Uterine smooth muscle cell (primary cell): Measurements from ENCODE around the gene IFNA10. TPM values are rescaled to one million over a fixed set of nuclear protein-coding genes. Genes with fewer than 3 reads are reported as not detected.

Experiments used
- total RNA-seq: library from RNA; depleted of rRNA; stranded (reverse); fragments of >200 nt; gene quantifications from 2 replicates; pipeline ENCODE4 v1.2.3, GENCODE V29; 2014

Gene IFNA10
- not detected in 2 replicates for total RNA-seq

GRCh38 chr9:21207043-21207442 lies at the start of gene IFNA10:
IFNA10 (minus strand) TSS chr9:21207143; CDS start chr9:21207097, 46 bp downstream.

DNA sequence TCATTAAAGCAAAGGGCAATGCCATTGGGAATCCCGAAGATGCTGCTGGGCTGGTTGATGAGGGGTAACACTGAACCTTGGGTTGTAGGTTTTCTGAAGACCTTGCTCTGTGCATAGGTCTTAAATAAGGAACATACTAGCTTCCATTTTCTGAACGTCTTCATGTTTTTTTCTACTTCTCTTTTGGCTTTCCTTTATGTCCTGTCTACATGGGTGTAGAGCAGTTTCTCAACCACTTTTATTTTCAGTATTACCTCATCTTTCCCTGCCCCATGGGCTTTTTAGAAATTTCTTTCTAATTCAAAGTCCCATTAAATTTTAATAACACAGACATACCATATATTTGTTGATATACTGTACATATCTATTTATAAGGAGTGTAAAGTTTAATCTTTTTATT lies 33.0 kb upstream of the IFNA10 start, which contains the start of gene IFNA14:
Gene IFNA14 (minus strand): TSS at position 95 of the 400 bp plus-strand sequence. CDS start 70 bp downstream, at position 25.

DNA sequence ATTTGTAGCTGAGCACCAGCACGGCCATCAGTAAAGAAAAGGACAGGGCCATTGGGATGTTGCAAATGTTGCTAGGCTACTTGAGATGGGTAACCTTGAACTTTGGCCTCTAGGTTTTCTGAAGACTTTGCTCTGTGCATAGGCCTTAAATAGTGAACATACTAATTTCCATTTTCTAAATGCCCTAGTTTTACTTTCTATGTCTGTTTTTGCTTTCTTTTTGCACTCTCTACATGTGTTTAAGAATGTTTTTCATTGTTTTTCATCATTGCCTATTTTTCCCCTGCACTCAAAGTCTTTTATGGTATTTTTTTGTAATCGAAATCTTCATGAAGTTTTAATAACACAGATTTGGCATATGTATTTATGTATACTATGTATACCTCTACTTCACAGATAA lies 21.2 kb upstream of the IFNA10 start, which contains the start of gene IFNA17:
Gene IFNA17 (minus strand): TSS at position 101 of the 400 bp plus-strand sequence. CDS start 49 bp downstream, at position 52.

GRCh38 chr9:21217211-21217610 lies 10.3 kb upstream of the IFNA10 start, which contains the start of gene IFNA16:
IFNA16 (minus strand) TSS chr9:21217311; CDS start chr9:21217305, 6 bp downstream.

DNA sequence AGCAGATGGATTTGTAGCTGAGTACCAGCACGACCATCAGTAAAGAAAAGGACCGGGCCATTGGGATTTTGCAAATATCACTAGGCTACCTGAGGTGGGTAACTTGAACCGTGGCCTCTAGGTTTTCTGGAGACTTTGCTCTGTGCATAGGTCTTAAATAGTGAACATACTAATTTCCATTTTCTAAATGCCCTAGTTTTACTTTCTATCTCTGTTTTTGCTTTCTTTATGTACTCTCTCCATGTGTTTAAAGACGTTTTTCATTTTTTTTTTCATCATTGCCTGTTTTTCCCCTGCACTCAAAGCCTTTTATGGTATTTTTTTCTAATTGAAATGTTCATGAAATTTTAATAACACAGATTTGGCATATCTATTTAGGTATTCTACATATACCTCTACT lies 4.8 kb downstream of the IFNA10 start, which contains the start of gene IFNA7:
Gene IFNA7 (minus strand): TSS at position 101 of the 400 bp plus-strand sequence. CDS start 40 bp downstream, at position 61.

GRCh38 chr9:21187487-21187886 lies 19.5 kb downstream of the IFNA10 start, which contains the start of gene IFNA4:
IFNA4 (minus strand) TSS chr9:21187587; CDS start chr9:21187531, 56 bp downstream.

DNA sequence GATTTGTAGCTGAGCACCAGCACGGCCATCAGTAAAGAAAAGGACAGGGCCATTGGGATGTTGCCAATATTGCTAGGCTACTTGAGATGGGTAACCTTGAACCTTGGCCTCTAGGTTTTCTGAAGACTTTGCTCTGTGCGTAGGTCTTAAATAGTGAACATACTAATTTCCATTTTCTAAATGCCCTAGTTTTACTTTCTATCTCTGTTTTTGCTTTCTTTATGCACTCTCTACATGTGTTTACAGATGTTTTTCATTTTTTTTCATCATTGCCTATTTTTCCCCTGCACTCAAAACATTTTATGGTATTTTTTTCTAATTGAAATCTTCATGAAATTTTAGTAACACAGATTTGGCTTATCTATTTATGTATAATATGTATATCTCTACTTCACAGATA lies 40.4 kb downstream of the IFNA10 start, which contains the start of gene IFNA21:
Gene IFNA21 (minus strand): TSS at position 101 of the 400 bp plus-strand sequence. CDS start 48 bp downstream, at position 53.

Other genes with a start within 250 kb of the IFNA10 start
- gene HACD4, start 175.5 kb downstream of the IFNA10 start, total RNA-seq: 9.1 and 9.9 TPM in 2 replicates
- gene IFNB1, start 129.2 kb downstream of the IFNA10 start, total RNA-seq: not detected in 2 replicates
- not detected in 2 replicates for gene IFNW1, start 65.3 kb downstream of the IFNA10 start, total RNA-seq
- gene IFNA21, start 40.5 kb downstream of the IFNA10 start, total RNA-seq: not detected in 2 replicates
- not detected in 2 replicates for gene IFNA4, start 19.6 kb downstream of the IFNA10 start, total RNA-seq
- gene IFNA7, start 4.9 kb downstream of the IFNA10 start, total RNA-seq: not detected in 2 replicates
- gene IFNA16, start 10.2 kb upstream of the IFNA10 start, total RNA-seq: not detected in 2 replicates
- not detected in 2 replicates for gene IFNA17, start 21.1 kb upstream of the IFNA10 start, total RNA-seq
- gene IFNA14, start 32.9 kb upstream of the IFNA10 start, total RNA-seq: not detected in 2 replicates
- 0.11 TPM in 1 of 2 replicates, not detected in the other for gene IFNA5, start 98.2 kb upstream of the IFNA10 start, total RNA-seq
- gene KLHL9, start 128.3 kb upstream of the IFNA10 start, total RNA-seq: 48.1 and 48.9 TPM in 2 replicates
- not detected in 2 replicates for gene IFNA6, start 143.7 kb upstream of the IFNA10 start, total RNA-seq
- gene IFNA13, start 160.9 kb upstream of the IFNA10 start, total RNA-seq: not detected in 2 replicates
- gene IFNA2, start 178.3 kb upstream of the IFNA10 start, total RNA-seq: not detected in 2 replicates
- gene IFNA8, start 202.0 kb upstream of the IFNA10 start, total RNA-seq: not detected in 2 replicates
- gene IFNA1, start 233.3 kb upstream of the IFNA10 start, total RNA-seq: not detected in 2 replicates